HUES6 (cell line): Measurements from ENCODE around the gene UBE2N.

Experiments
- H3K27ac ChIP-seq: 2 replicates; pipeline ENCODE4 v1.7.0; 2013; ENCODE audit warnings: low read depth, mild to moderate bottlenecking, low read length, inconsistent platforms
- H3K27me3 ChIP-seq: 2 replicates; pipeline ENCODE4 v1.6.1; 2013; ENCODE audit warnings: low read length; ENCODE audit not compliant: control insufficient read depth, insufficient read depth
- H3K36me3 ChIP-seq: 2 replicates; pipeline ENCODE4 v1.6.1; 2013; ENCODE audit warnings: low read length; ENCODE audit not compliant: control insufficient read depth, insufficient read depth
- H3K4me1 ChIP-seq: 2 replicates; pipeline ENCODE4 v1.6.1; 2013; ENCODE audit warnings: low read length; ENCODE audit not compliant: control insufficient read depth, insufficient read depth
- H3K4me3 ChIP-seq: 2 replicates; pipeline ENCODE4 v1.5.1; 2013; ENCODE audit warnings: low read depth, low read length
- H3K9ac ChIP-seq: one replicate; pipeline ENCODE4 v1.6.1; 2013; ENCODE audit warnings: mild to moderate bottlenecking, low read length
- H3K9me3 ChIP-seq: 2 replicates; pipeline ENCODE4 v1.6.1; 2013; ENCODE audit warnings: low read depth, low read length; ENCODE audit not compliant: control insufficient read depth, insufficient read depth

UBE2N gene

DNA sequence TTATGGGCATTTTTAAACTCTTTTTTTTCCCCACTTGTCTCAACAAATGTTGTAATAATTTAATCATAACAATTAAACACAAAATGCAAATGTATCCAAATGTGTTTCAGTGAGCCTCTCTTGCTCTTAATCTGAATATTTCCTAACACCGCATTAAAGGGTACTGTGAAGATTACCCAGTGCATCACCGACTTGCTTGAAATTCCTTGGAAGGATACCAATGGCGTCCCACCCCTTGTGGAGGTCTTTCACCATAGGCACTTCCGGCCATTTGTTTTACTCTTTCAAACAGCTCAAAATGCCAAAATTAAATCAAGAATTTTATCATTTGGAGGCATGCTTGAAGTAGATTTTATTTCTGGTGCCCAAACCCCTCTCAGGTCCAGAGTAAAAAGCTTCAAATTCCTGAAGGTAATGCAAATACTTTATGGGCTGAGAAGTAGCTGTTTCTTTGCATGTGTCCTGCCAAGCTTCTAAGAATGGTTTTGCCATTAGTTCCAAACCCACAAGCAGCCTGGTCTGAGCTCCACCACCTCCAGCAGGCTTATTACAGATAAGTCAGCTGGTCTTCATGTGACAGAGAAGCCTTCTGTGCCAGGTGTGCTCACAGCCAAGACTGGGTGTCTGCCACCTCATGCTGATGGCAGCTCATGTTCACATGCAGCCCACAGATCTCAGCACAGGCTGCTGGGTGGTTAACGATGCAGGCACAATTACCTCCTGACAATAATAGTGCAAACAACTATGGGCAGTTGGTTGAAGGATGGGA, 80.4 kb downstream of the UBE2N start:
- Histone ChIP-seq H3K9ac (no peak overlapping the region), H3K27me3 (no peaks in the 10 kb centered on the region), H3K36me3 (no peaks in the 10 kb centered on the region), H3K9me3 (no peaks in the 10 kb centered on the region), H3K4me3 (no peak overlapping the region), H3K27ac (no peak overlapping the region), H3K4me1 (no peaks in the 10 kb centered on the region)

DNA sequence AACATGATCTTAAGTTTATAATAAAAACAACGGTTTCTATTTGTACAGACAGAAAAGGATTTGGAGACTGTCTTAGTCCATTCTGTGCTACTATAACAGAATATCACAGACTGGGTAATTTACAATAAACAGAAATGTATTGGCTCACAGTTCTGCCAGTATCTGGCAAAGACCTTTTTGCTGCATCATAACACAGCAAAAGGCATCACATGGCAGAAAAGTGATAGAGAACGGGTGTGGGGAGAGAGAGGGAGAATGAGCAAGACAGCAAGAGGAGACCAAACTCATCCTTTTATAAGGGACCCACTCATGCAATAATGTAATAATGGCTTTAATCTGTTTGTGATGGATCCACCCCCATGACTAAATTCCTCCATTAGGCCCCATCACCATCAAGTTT, 81.1 kb downstream of the UBE2N start:
- Histone ChIP-seq H3K9me3 (no peaks in the 10 kb centered on the region), H3K27ac (no peak overlapping the region), H3K4me3 (no peak overlapping the region), H3K9ac (no peak overlapping the region), H3K36me3 (no peaks in the 10 kb centered on the region), H3K27me3 (no peaks in the 10 kb centered on the region), H3K4me1 (no peaks in the 10 kb centered on the region)

DNA sequence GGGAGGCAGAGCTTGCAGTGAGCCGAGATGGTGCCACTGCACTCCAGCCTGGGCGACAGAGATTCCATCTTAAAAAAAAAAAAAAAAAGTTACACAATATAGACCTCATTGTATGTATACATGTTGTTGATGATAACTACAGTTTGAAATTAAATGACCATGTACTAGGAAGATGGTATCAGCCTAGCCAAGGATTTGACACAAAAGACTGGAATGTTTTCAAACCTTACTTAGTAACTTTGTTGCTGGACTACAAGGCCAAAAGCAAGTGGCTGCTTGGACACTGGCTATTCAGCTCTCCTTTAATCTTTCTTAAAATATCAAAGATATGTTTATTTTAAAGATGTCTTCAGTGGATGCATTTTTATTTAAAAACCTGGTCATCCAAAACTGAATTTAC, 82.9 kb downstream of the UBE2N start:
- H3K27me3 ChIP-seq = no peaks in the 10 kb centered on the region

DNA sequence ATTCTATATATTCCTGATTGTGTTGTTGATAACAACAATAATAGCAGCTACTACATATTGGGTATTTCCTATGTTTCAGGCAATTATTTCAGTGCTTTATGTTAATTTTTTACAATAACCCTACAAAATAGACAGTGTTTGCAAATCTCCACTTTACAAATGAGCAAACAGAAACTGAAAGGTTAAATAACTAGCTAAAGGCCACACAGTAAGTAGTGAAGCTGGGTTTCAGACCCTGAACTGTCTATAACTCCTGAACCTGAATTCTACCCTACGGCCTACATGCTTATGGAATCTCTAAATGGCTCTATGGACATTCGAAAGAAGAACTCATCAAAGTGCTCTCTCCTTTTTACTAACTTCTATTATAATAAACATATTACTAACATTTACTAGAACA, 83.7 kb downstream of the UBE2N start:
- no peaks in the 10 kb centered on the region for H3K27me3 ChIP-seq

More for the DNA sequence above, 82.9 kb downstream of the UBE2N start:
- Histone ChIP-seq H3K4me3 (no peak overlapping the region), H3K9me3 (no peaks in the 10 kb centered on the region), H3K27ac (no peak overlapping the region), H3K36me3 (no peaks in the 10 kb centered on the region), H3K9ac (no peak overlapping the region), H3K4me1 (no peaks in the 10 kb centered on the region)

DNA sequence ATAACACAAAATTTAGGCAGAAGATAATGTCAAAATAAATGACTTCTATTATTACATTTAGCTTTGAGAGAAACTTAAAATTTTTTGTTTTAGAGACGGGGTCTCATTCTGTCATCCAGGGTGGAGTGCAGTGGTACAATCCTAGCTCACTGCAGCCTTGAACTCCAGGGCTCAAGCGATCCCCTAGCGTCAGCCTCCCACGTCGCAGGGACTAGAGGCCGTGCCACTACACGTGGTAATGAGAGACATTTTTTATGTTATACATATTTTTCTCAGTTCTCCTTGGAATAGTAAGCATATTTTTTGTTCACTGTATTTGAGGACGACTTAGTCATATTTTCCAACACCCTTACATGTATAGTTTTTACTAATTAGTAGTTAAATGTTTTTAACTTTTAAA, 85.5 kb downstream of the UBE2N start:
- Histone ChIP-seq H3K4me3 (no peak overlapping the region), H3K9me3 (no peaks in the 10 kb centered on the region), H3K27me3 (no peaks in the 10 kb centered on the region), H3K27ac (no peak overlapping the region), H3K4me1 (no peaks in the 10 kb centered on the region), H3K36me3 (no peaks in the 10 kb centered on the region), H3K9ac (no peak overlapping the region)

More for the DNA sequence above, 83.7 kb downstream of the UBE2N start:
- H3K9me3 ChIP-seq = no peaks in the 10 kb centered on the region
- no peak overlapping the region for H3K27ac ChIP-seq
- no peak overlapping the region for H3K4me3 ChIP-seq
- no peaks in the 10 kb centered on the region for H3K36me3 ChIP-seq
- H3K9ac ChIP-seq = no peak overlapping the region
- H3K4me1 ChIP-seq = no peaks in the 10 kb centered on the region
